K562 (cell line): Measurements from ENCODE around the gene OPN5. TPM values are rescaled to one million over a fixed set of nuclear protein-coding genes. Genes with fewer than 3 reads are reported as not detected.

Source experiments
- ATAC-seq: fragments of 200-7000 bp; cut with Tn5 transposase; 3 replicates; pipeline ENCODE4 v1.9.1; 2020; ENCODE audit warnings: moderate library complexity
- BruUV-seq: library from RNA; stranded (reverse); fragments of 400-500 nt; replicated peaks from 2 replicates; lab custom pipeline; 2021; lab: Mats Ljungman, UMichigan
- CTCF ChIA-PET: fragments of 300-600 bp; formaldehyde crosslinking; extraction: SDS; loops from one replicate; lab custom pipeline; 2021; ENCODE audit warnings: low intra/inter-chr PET ratio; lab: Yijun Ruan, JAX
- POLR2A ChIA-PET: fragments of 300-600, 350-650 bp; sonication (Branson Sonifier 250); formaldehyde crosslinking; extraction: SDS; loops from one replicate; lab custom pipeline; 2021; ENCODE audit warnings: antibody characterized with exemption, inconsistent platforms; lab: Yijun Ruan, JAX
- DNase-seq, 4 experiments: peaks; one replicate each; pipeline versions ENCODE4 v3.0.0 to v3.0.0-alpha.2; 2011 to 2018; ENCODE audit warnings: low spot score in 3 of 4, mixed read lengths in 3 of 4; ENCODE audit errors: extremely low read depth in 1 of 4
- FAIRE-seq: peaks from 2 replicates; lab custom pipeline; 2011; peaks lifted over from hg19 to GRCh38; lab: Jason Lieb, UNC
- H2AFZ ChIP-seq: 2 replicates; pipeline ENCODE4 v1.6.0; 2011; ENCODE audit warnings: low read depth, low read length, control low read depth, inconsistent platforms
- H3K27ac ChIP-seq: fragments of 200-600 bp; 3 replicates; pipeline ENCODE4 v1.8.0; 2011; ENCODE audit warnings: low read depth, mild to moderate bottlenecking, control low read depth, inconsistent platforms, low read length, moderate library complexity, mixed read lengths; ENCODE audit errors: extremely low read depth
- H3K27me3 ChIP-seq, 2 experiments: fragments of 300-600 bp in 1 of 2; 2 replicates in 1 of 2; 3 replicates in 1 of 2; pipeline versions ENCODE4 v1.6.0 to v1.8.0; 2011; ENCODE audit warnings: inconsistent platforms in 2 of 2, low read length in 2 of 2, mild to moderate bottlenecking in 1 of 2, mixed read lengths in 1 of 2, moderate library complexity in 1 of 2; ENCODE audit not compliant: control insufficient read depth in 2 of 2, insufficient read depth in 2 of 2
- H3K36me3 ChIP-seq: fragments of 300-600 bp; 3 replicates; pipeline ENCODE4 v1.8.0; 2011; ENCODE audit warnings: mild to moderate bottlenecking, low read length, inconsistent platforms; ENCODE audit not compliant: control insufficient read depth, insufficient read depth
- H3K4me1 ChIP-seq, 2 experiments: fragments of 200-600 bp in 1 of 2; replicated peaks in 1 of 2; 2 replicates in 1 of 2; 3 replicates in 1 of 2; pipeline versions ENCODE4 v1.5.1 to v1.8.0; 2011; ENCODE audit warnings: inconsistent platforms in 2 of 2, low read length in 2 of 2, mild to moderate bottlenecking in 1 of 2, mixed read lengths in 1 of 2, moderate library complexity in 1 of 2; ENCODE audit not compliant: control insufficient read depth in 2 of 2, insufficient read depth in 2 of 2
- H3K4me2 ChIP-seq: 2 replicates; pipeline ENCODE4 v1.6.1; 2011; ENCODE audit warnings: low read length, control low read depth, inconsistent platforms, mixed read lengths; ENCODE audit not compliant: insufficient read depth
- H3K4me3 ChIP-seq: fragments of 200-600 bp; sonication (generic), shearing (Covaris generic); 2 replicates; pipeline ENCODE4 v1.5.1; 2016; ENCODE audit warnings: control low read depth, inconsistent platforms
- H3K79me2 ChIP-seq: fragments of 200-600 bp; 3 replicates; pipeline ENCODE4 v1.8.0; 2011; ENCODE audit warnings: low read length, inconsistent platforms; ENCODE audit not compliant: control insufficient read depth, insufficient read depth
- H3K9ac ChIP-seq, 2 experiments: 2 replicates each; pipeline versions ENCODE4 v1.6.0 to v1.6.1; 2011; ENCODE audit warnings: low read depth in 2 of 2, low read length in 2 of 2, control low read depth in 1 of 2, inconsistent platforms in 1 of 2, mild to moderate bottlenecking in 1 of 2, mixed read lengths in 1 of 2; ENCODE audit not compliant: insufficient read depth in 1 of 2
- H3K9me1 ChIP-seq: one replicate; pipeline ENCODE4 v1.6.0; 2011; ENCODE audit warnings: inconsistent platforms, mild to moderate bottlenecking, low read length, moderate library complexity; ENCODE audit not compliant: control insufficient read depth, insufficient read depth
- H3K9me3 ChIP-seq: replicated peaks from 2 replicates; pipeline ENCODE4 v1.5.1; 2011; ENCODE audit warnings: low read depth, low read length, inconsistent platforms; ENCODE audit not compliant: control insufficient read depth, insufficient read depth
- H4K20me1 ChIP-seq: replicated peaks from 2 replicates; pipeline ENCODE4 v1.6.1; 2011; ENCODE audit warnings: low read length, inconsistent platforms, mixed read lengths; ENCODE audit not compliant: control insufficient read depth, insufficient read depth
- FOXJ2 ChIP-seq: fragments of 200-800 bp; sonication (Bioruptor generic); IDR thresholded peaks from 2 replicates; pipeline ENCODE4 v1.6.1; 2016; ENCODE audit warnings: missing genetic modification characterization, missing compliant biosample characterization
- WGBS: fragments of 100-300 bp; shearing (Covaris generic); methylation state at CpG from one replicate; pipeline ENCODE4 v1.1.6; 2016; ENCODE audit warnings: low coverage, mixed read lengths; ENCODE audit not compliant: insufficient coverage; ENCODE audit errors: missing lambda C conversion rate; 5-methylcytosine and 5-hydroxymethylcytosine counted together
- in situ Hi-C: fragments of 300-500 bp; cut with MboI; formaldehyde crosslinking; loops from 4 replicates; pipeline ENCODE4 v1.15.0; 2018; ENCODE audit warnings: inconsistent platforms, mixed read lengths
- intact Hi-C: fragments of 100-400 bp; cut with micrococcal nuclease; formaldehyde crosslinking; loops from 2 replicates; pipeline ENCODE4 v1.14.2; 2022
- polyA plus RNA-seq, 8 experiments: library from polyadenylated mRNA; depleted of rRNA in 4 of 8; stranded (reverse) in 5 of 8; unstranded in 3 of 8; fragments of >200 nt; fragmentation: Nextera tagmentation in 2 of 8; fragmentation: Illumina TruSeq in 1 of 8; extraction: Ambion mirVana in 2 of 8; extraction: Trizol in 1 of 8; gene quantifications; 2 replicates each; pipeline versions ENCODE4 v1.2.1 to v1.2.3, GENCODE V29; 2011 to 2014; ENCODE audit warnings: inconsistent platforms in 1 of 8, missing spikeins in 1 of 8
- total RNA-seq, 7 experiments: library from RNA; depleted of rRNA in 6 of 7; stranded (reverse); fragments of >200 nt in 6 of 7; fragmentation: Illumina TruSeq in 2 of 7; extraction: Trizol in 2 of 7; gene quantifications; 2 replicates each; pipeline versions ENCODE4 v1.2.1 to v1.2.3, GENCODE V29; 2011 to 2021; ENCODE audit warnings: low replicate concordance in 1 of 7
- TF ChIP-seq, protein P1 (sequence below): fragments of 450-650 bp; formaldehyde crosslinking; IDR thresholded peaks from 2 replicates; pipeline ENCODE4 v1.4.0; 2022; ENCODE audit warnings: mild to moderate bottlenecking, moderate library complexity
- TF ChIP-seq, protein P2 (sequence below), 2 experiments: fragments of 450-650 bp in 1 of 2; sonication (generic) in 1 of 2; formaldehyde crosslinking in 1 of 2; IDR thresholded peaks in 1 of 2; conservative IDR thresholded peaks in 1 of 2; 2 replicates each; pipeline versions ENCODE4 v1.6.1 to v1.8.1; 2016 to 2023; ENCODE audit warnings: mild to moderate bottlenecking in 2 of 2, moderate library complexity in 2 of 2, inconsistent platforms in 1 of 2, missing genetic modification reagents in 1 of 2

OPN5 gene
- total and polyA plus RNA-seq, 9 of the 15 experiments (the other 6 are each of a cell fraction or from before 2014, with no cell fraction given): not detected

DNA sequence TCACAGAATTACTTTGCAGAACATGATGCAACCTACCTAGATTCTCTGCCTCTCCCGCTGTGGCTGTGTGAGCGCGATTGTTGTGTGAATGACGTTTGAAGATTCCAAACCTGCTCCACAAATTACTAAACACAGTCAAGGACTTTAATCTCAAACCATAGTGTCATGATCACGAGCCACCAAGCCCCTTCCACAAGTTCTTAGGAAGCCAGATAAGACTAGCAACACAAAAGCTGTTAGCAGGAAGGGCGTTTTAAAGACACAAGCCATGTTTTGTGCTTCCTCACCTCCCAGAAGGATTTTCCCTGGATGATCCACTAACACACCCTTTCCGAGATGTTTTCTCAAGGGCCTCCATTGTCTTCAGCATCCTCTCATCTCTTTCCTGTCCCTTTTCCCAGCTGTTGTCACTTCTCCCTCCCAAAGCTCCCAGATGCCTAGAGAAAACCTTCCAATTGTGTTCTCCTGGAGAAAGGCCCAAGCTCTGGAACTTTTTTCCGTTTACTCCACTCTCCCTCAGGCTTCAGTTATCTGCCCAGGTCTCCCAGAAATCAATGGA lies 12.8 kb downstream of the OPN5 start:
- POLR2A ChIA-PET: no interaction called here
- 0% methylated on average over 8 of the region's 8 CpGs for WGBS

More for the DNA sequence above, 12.8 kb downstream of the OPN5 start:
- Histone ChIP-seq H3K27me3 (no peaks in the 10 kb centered on the region), H2AFZ (0 out of 2 replicates have a peak overlapping the region, but pooled peaks have one; percentile 0), H3K79me2 (no peaks in the 10 kb centered on the region), H3K9ac (no peak overlapping the region), H4K20me1 (no peaks in the 10 kb centered on the region), H3K9me1 (no peaks in the 10 kb centered on the region), H3K27ac (no peak overlapping the region), H3K9me3 (no peaks in the 10 kb centered on the region), H3K4me3 (no peak overlapping the region), H3K36me3 (no peaks in the 10 kb centered on the region), H3K4me1 (no peaks in the 10 kb centered on the region), H3K4me2 (no peak overlapping the region)
- ATAC-seq (no peak; the same call in 2 of the 3 replicates), DNase-seq (no peak), FAIRE-seq (no peak)
- TF ChIP-seq, protein P1, sequence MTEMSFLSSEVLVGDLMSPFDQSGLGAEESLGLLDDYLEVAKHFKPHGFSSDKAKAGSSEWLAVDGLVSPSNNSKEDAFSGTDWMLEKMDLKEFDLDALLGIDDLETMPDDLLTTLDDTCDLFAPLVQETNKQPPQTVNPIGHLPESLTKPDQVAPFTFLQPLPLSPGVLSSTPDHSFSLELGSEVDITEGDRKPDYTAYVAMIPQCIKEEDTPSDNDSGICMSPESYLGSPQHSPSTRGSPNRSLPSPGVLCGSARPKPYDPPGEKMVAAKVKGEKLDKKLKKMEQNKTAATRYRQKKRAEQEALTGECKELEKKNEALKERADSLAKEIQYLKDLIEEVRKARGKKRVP (CRISPR knock-in tag): peak; percentile 77
- TF ChIP-seq, protein P2, sequence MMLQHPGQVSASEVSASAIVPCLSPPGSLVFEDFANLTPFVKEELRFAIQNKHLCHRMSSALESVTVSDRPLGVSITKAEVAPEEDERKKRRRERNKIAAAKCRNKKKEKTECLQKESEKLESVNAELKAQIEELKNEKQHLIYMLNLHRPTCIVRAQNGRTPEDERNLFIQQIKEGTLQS (IDR thresholded peaks at IDR 0.05): 0 out of 2 replicates have a peak, but pooled peaks have one; percentile 30
- TF ChIP-seq, protein P2 (CRISPR knock-in tag; conservative IDR thresholded peaks at IDR 0.05): no peak
- TF ChIP-seq FOXJ2 (tag): no peak
- in situ Hi-C loops (no loop called here), intact Hi-C loops (no loop called here)
- BruUV-seq: no TSS peak
- CTCF ChIA-PET: no interaction called here
